Upper lobe of left lung (tissue), 6 donors: ENCODE data around the gene RIOX2. TPM values are rescaled to one million over a fixed set of nuclear protein-coding genes. Genes with fewer than 3 reads are reported as not detected.

ENCODE experiments used
- ATAC-seq, 2 donors: fragments of 200-7000 bp; cut with Tn5 transposase; one replicate each; pipeline ENCODE4 v1.9.1; 2022; ENCODE audit warnings: mild to moderate bottlenecking in 2 of 2, moderate library complexity in 2 of 2; ENCODE audit not compliant: low FRiP score in 2 of 2
- DNase-seq, 2 donors: peaks; one replicate each; pipeline ENCODE4 v3.0.0-alpha.2; 2019 to 2020
- H3K27ac ChIP-seq, 4 donors: fragments of 200-600 bp; sonication (generic); one replicate each; pipeline ENCODE4 v1.5.1; 2016 to 2019
- H3K27me3 ChIP-seq, 4 donors: fragments of 200-600 bp; sonication (generic); one replicate each; pipeline ENCODE4 v1.5.1; 2017 to 2019
- H3K36me3 ChIP-seq, 4 donors: fragments of 200-600 bp; sonication (generic); one replicate each; pipeline ENCODE4 v1.5.1; 2016 to 2019
- H3K4me1 ChIP-seq, 4 donors: fragments of 200-600 bp; sonication (generic); one replicate each; pipeline ENCODE4 v1.5.1; 2018 to 2019
- H3K4me3 ChIP-seq, 4 donors: fragments of 200-600 bp; sonication (generic); one replicate each; pipeline ENCODE4 v1.5.1; 2017 to 2019; ENCODE audit warnings: mild to moderate bottlenecking in 2 of 4, moderate library complexity in 1 of 4
- H3K9me3 ChIP-seq, 4 donors: fragments of 200-600 bp; sonication (generic); one replicate each; pipeline ENCODE4 v1.5.1; 2018 to 2019
- EP300 ChIP-seq, 4 donors: sonication (generic); formaldehyde crosslinking; IDR thresholded peaks; one replicate each; pipeline ENCODE4 v1.5.1; 2017; ENCODE audit warnings: antibody characterized with exemption in 4 of 4, control low read depth in 2 of 4
- POLR2A ChIP-seq, 4 donors: fragments of 450-650 bp; IDR thresholded peaks; one replicate each; pipeline ENCODE4 v1.5.1; 2016 to 2017; ENCODE audit warnings: antibody characterized with exemption in 4 of 4, mild to moderate bottlenecking in 2 of 4
- POLR2AphosphoS5 ChIP-seq, 2 donors: sonication (generic); formaldehyde crosslinking; IDR thresholded peaks; one replicate each; pipeline ENCODE4 v1.5.1; 2017; ENCODE audit warnings: antibody characterized with exemption in 2 of 2
- WGBS, 2 donors: methylation state at CpG; one replicate each; pipeline ENCODE4 v1.1.5; 2017 to 2018; 5-methylcytosine and 5-hydroxymethylcytosine counted together
- total RNA-seq, 6 donors: library from RNA; depleted of rRNA in 4 of 6; stranded (reverse); fragments of >200 nt in 4 of 6; gene quantifications; one replicate each; pipeline versions ENCODE4 v1.1.0 to v1.2.1, GENCODE V29; 2016 to 2021
- TF ChIP-seq, protein P1 (sequence below), 6 experiments: fragments of 450-650 bp in 4 of 6; fragments of 200-600 bp in 2 of 6; sonication (generic) in 2 of 6; IDR thresholded peaks; one replicate each; pipeline ENCODE4 v1.5.1; 2016 to 2019; ENCODE audit warnings: antibody characterized with exemption in 6 of 6
- donor health status: DM: no; HTN: no; CAD: no; lungs with moderate emphysema.
- donor health status: DM: no; HTN: yes; CAD: no; lungs with severe emphysema.

Gene RIOX2
- total RNA-seq, 6 donors from 2014 or later: 15.9 to 33.9 (median 21.4) TPM

DNA sequence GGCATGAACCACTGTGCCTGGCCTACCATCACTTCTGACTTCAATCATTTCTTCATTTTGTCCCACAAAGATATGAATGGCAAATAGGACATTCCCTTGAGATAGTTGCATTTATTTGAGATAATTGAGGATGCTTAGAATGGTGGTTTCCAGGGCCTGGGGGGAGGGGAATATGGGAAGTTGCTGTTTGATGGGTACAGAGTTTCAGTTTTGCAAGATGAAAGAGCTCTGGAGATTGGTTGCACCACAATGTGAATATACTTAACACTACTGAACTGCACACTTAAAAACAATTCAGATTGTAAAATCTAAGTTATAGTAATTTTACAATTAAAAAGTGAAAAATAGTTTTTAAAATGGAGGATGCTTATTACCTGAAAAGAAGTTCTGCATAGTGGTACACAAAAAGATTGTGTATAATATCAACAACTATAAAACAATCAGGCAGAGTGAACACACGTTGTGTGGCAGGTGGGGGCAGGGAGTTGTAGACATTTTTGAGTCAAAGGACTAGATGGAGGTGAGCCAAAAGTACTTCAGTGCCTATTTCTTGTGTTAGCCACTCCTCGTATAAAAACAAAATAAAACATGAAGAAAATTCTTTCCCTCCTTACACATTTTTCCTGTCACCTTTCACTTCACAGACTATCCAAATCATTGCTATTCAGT, 18.5 kb upstream of the RIOX2 start:
- no peak overlapping the region for H3K4me3 ChIP-seq
- DNase-seq (no peak), ATAC-seq (no peak)
- TF ChIP-seq, protein P1, sequence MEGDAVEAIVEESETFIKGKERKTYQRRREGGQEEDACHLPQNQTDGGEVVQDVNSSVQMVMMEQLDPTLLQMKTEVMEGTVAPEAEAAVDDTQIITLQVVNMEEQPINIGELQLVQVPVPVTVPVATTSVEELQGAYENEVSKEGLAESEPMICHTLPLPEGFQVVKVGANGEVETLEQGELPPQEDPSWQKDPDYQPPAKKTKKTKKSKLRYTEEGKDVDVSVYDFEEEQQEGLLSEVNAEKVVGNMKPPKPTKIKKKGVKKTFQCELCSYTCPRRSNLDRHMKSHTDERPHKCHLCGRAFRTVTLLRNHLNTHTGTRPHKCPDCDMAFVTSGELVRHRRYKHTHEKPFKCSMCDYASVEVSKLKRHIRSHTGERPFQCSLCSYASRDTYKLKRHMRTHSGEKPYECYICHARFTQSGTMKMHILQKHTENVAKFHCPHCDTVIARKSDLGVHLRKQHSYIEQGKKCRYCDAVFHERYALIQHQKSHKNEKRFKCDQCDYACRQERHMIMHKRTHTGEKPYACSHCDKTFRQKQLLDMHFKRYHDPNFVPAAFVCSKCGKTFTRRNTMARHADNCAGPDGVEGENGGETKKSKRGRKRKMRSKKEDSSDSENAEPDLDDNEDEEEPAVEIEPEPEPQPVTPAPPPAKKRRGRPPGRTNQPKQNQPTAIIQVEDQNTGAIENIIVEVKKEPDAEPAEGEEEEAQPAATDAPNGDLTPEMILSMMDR (IDR thresholded peaks at IDR 0.05): no peak
- TF ChIP-seq EP300 (IDR thresholded peaks at IDR 0.05) (no peak), POLR2AphosphoS5 (IDR thresholded peaks at IDR 0.05) (no peak), POLR2A (IDR thresholded peaks at IDR 0.05) (no peak)
- no peaks in the 10 kb centered on the region for H3K36me3 ChIP-seq
- no peak overlapping the region for H3K27ac ChIP-seq
- H3K9me3 ChIP-seq: no peaks in the 10 kb centered on the region
- peaks cover 0 to 5% (median 2%) of the 10 kb centered on the region in 4 donors for H3K4me1 ChIP-seq
- 29 to 38% methylated on average over 2 of the region's 2 CpGs for WGBS, 2 donors
- no peaks in the 10 kb centered on the region for H3K27me3 ChIP-seq

DNA sequence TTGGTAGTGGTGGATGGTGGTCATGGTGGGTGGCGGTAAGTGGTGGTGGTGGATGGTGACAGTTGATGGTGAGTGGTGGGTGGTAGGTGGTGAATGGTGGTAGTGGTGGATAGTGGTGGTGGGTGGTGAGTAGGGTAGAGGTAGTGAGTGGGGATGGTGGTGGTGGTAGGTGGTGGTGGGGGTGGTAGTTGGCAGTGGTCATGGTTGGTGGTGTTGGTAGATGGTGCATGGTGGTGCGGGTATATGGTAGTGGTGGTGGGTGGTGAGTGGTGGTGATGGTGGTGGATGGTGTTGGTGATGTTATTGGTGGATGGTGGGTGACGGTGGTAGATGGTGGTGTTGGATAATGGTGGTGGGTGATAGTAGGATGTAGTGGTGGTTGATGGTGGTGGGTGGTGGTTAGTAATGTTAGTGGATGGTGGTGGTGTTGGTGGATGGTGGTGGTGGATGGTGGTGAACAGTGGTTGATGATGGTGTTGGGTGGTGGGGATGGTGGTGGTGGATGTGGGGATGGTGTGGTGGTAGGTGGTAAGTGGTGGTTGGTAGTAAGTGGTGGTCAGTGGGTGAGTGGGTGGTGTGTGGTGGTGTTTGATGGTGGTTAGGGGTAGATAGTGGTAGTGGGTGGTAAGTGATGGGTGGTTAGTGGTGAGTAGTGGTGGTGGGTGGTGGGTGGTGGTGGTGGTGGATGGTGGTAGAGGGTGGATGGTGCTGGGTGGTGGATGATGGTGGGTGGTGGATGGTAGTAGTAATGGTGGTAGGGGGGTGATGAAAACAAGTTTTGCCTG, 16.7 kb upstream of the RIOX2 start:
- no peaks in the 10 kb centered on the region for H3K36me3 ChIP-seq
- ATAC-seq (no peak), DNase-seq (no peak)
- H3K9me3 ChIP-seq: no peaks in the 10 kb centered on the region
- H3K27me3 ChIP-seq: no peaks in the 10 kb centered on the region
- peaks cover 0 to 5% (median 2%) of the 10 kb centered on the region in 4 donors for H3K4me1 ChIP-seq
- H3K27ac ChIP-seq: no peak overlapping the region
- whole genome bisulfite sequencing, 2 donors: 93 to 98% methylated on average over 3 of the region's 3 CpGs
- no peak for TF ChIP-seq EP300 (IDR thresholded peaks at IDR 0.05)
- TF ChIP-seq, protein P1 (IDR thresholded peaks at IDR 0.05): no peak
- no peak for TF ChIP-seq POLR2A (IDR thresholded peaks at IDR 0.05)
- no peak for TF ChIP-seq POLR2AphosphoS5 (IDR thresholded peaks at IDR 0.05)
- no peak overlapping the region for H3K4me3 ChIP-seq

DNA sequence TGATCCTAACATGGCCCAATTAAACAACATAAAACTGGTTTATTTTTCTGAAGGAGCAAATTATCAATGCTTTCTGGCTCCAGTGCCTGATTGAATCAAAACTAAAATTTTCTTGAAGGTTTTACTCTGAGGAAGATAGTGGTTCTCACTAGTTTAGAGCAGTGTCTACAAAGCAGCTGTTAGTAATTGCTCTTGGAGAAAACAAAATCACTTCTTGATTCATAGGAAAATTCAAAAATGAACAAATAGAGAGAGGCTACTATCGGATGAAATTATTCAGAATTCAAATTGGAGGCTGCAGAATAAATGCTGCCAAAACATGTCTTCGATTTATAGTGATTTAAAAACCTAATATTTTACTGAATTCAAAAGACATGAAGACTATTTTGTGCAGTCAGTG, 15.1 kb upstream of the RIOX2 start:
- no peak overlapping the region for H3K27ac ChIP-seq
- TF ChIP-seq POLR2A (IDR thresholded peaks at IDR 0.05) (no peak), EP300 (IDR thresholded peaks at IDR 0.05) (no peak), POLR2AphosphoS5 (IDR thresholded peaks at IDR 0.05) (no peak)
- TF ChIP-seq, protein P1 (IDR thresholded peaks at IDR 0.05): no peak
- no peak overlapping the region for H3K4me3 ChIP-seq
- peaks cover 0 to 7% (median 3%) of the 10 kb centered on the region in 4 donors for H3K4me1 ChIP-seq
- H3K27me3 ChIP-seq: no peaks in the 10 kb centered on the region
- no peaks in the 10 kb centered on the region for H3K36me3 ChIP-seq
- H3K9me3 ChIP-seq: no peaks in the 10 kb centered on the region
- no peak for DNase-seq
- ATAC-seq: no peak
- 88 to 90% methylated on average over 2 of the region's 2 CpGs for WGBS, 2 donors

DNA sequence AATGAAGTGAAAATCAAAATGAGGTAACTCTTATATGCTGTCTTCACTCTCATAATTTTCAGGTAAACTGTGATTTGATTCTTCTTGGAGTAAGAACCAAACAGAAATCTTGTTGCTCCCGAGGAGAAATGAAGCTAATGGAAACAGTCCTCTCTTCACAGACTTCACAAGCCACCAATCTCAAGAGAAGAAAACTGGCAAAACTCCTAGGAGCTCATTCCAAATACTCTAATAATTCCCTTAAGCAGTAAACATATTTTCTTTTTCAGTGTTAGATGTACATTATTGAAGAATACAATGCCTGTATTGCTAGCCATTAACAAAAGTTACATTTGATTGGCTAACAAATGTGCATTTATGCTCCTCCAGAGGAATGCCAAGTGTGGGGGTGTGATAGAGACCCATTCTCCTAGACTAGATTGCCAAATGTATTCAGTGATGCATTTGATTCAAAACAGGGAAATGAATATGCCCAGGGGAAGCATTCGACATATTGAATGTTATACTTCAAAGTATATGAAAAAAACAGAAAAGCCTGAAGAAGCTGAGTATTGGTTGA, 11.8 kb upstream of the RIOX2 start:
- Histone ChIP-seq H3K27me3 (no peaks in the 10 kb centered on the region), H3K36me3 (no peaks in the 10 kb centered on the region), H3K27ac (no peak overlapping the region), H3K4me1 (peaks cover 0 to 11% (median 5%) of the 10 kb centered on the region in 4 donors), H3K9me3 (no peaks in the 10 kb centered on the region), H3K4me3 (no peak overlapping the region)
- WGBS, 2 donors: 55 to 73% methylated on average over 2 of the region's 2 CpGs
- DNase-seq (no peak), ATAC-seq (no peak)
- TF ChIP-seq EP300 (IDR thresholded peaks at IDR 0.05) (no peak), POLR2A (IDR thresholded peaks at IDR 0.05) (no peak), POLR2AphosphoS5 (IDR thresholded peaks at IDR 0.05) (no peak)
- TF ChIP-seq, protein P1 (IDR thresholded peaks at IDR 0.05): no peak
